K562 (cell line): ENCODE measurements around the gene RNF145. TPM values are rescaled to one million over a fixed set of nuclear protein-coding genes. Genes with fewer than 3 reads are reported as not detected.
A peak's percentile ranks its signal among the peaks of the same experiment; 100 is the strongest.

ENCODE experiments used
- BHLHE40 ChIP-seq: IDR thresholded peaks from 2 replicates; pipeline ENCODE4 v1.6.1; 2011; ENCODE audit warnings: low read length, improper control_type of control experiment
- BRD4 ChIP-seq: fragments of 200-600 bp; sonication (generic); IDR thresholded peaks from 2 replicates; pipeline ENCODE4 v1.6.1; 2017; ENCODE audit warnings: inconsistent platforms
- E2F4 ChIP-seq: sonication (generic); formaldehyde crosslinking; IDR thresholded peaks from 2 replicates; pipeline ENCODE4 v1.8.0; 2022; ENCODE audit warnings: mild to moderate bottlenecking, low read depth, missing genetic modification reagents
- GMEB1 ChIP-seq: fragments of 250-450 bp; sonication (Bioruptor Pico); IDR thresholded peaks from 2 replicates; pipeline ENCODE4 v1.4.0; 2020; ENCODE audit warnings: mild to moderate bottlenecking
- HDAC6 ChIP-seq: IDR thresholded peaks from 2 replicates; pipeline ENCODE4 v1.6.1; 2012; ENCODE audit warnings: low read depth, mild to moderate bottlenecking, control low read depth, inconsistent platforms, low read length, moderate library complexity
- HOXB6 ChIP-seq: fragments of 250-450 bp; sonication (Bioruptor Pico); IDR thresholded peaks from 2 replicates; pipeline ENCODE4 v1.5.1; 2022; ENCODE audit warnings: mild to moderate bottlenecking, borderline replicate concordance
- NCOA1 ChIP-seq: fragments of 450-650 bp; IDR thresholded peaks from 2 replicates; pipeline ENCODE4 v1.6.1; 2016; ENCODE audit warnings: low read depth
- NR2C2 ChIP-seq, 2 experiments: fragments of 200-800 bp in 1 of 2; sonication (Bioruptor generic) in 1 of 2; sonication (generic) in 1 of 2; formaldehyde crosslinking in 1 of 2; IDR thresholded peaks; 2 replicates each; pipeline versions ENCODE4 v1.6.1 to v1.8.0; 2016 to 2022; ENCODE audit warnings: mild to moderate bottlenecking in 1 of 2, missing compliant biosample characterization in 1 of 2, missing genetic modification characterization in 1 of 2, missing genetic modification reagents in 1 of 2
- PBX2 ChIP-seq, 2 experiments: IDR thresholded peaks in 1 of 2; conservative IDR thresholded peaks in 1 of 2; 2 replicates each; pipeline ENCODE4 v1.6.1; 2016; ENCODE audit warnings: low read depth in 2 of 2, mild to moderate bottlenecking in 1 of 2, missing compliant biosample characterization in 1 of 2, missing genetic modification characterization in 1 of 2, moderate library complexity in 1 of 2
- PTBP1 ChIP-seq: fragments of 200-400 bp; formaldehyde crosslinking; IDR thresholded peaks from 2 replicates; pipeline ENCODE4 v1.6.1; 2017; ENCODE audit warnings: low read depth, low read length
- SAFB2 ChIP-seq: fragments of 200-400 bp; formaldehyde crosslinking; IDR thresholded peaks from 2 replicates; pipeline ENCODE4 v1.6.1; 2018; ENCODE audit warnings: borderline replicate concordance, low read length, low read depth, moderate library complexity; ENCODE audit not compliant: severe bottlenecking
- SMAD4 ChIP-seq: fragments of 250-450 bp; sonication (Bioruptor Pico); conservative IDR thresholded peaks from 2 replicates; pipeline ENCODE4 v1.8.0; 2021; ENCODE audit warnings: inconsistent platforms, mild to moderate bottlenecking, moderate library complexity
- THRAP3 ChIP-seq: fragments of 450-650 bp; IDR thresholded peaks from 2 replicates; pipeline ENCODE4 v1.6.1; 2016; ENCODE audit warnings: mild to moderate bottlenecking, inconsistent platforms, borderline replicate concordance
- TRIM24 ChIP-seq, 2 experiments: fragments of 450-650 bp; IDR thresholded peaks; 2 replicates each; pipeline ENCODE4 v1.6.1; 2016
- ZNF263 ChIP-seq: sonication (generic); formaldehyde crosslinking; IDR thresholded peaks from 2 replicates; pipeline ENCODE4 v1.8.0; 2022; ENCODE audit warnings: mild to moderate bottlenecking, missing genetic modification reagents, borderline replicate concordance
- ZNF584 ChIP-seq: fragments of 200-800 bp; sonication (Bioruptor generic); IDR thresholded peaks from 2 replicates; pipeline ENCODE4 v1.6.1; 2016; ENCODE audit warnings: low read depth, mild to moderate bottlenecking, missing genetic modification characterization, missing compliant biosample characterization
- ZNF609 ChIP-seq: sonication (generic); formaldehyde crosslinking; IDR thresholded peaks from 2 replicates; pipeline ENCODE4 v1.8.1; 2023; ENCODE audit warnings: missing genetic modification reagents, mild to moderate bottlenecking, borderline replicate concordance
- ZNF766 ChIP-seq: fragments of 200-800 bp; sonication (Bioruptor generic); conservative IDR thresholded peaks from 2 replicates; pipeline ENCODE4 v1.6.1; 2016; ENCODE audit warnings: missing genetic modification characterization, missing compliant biosample characterization
- polyA plus RNA-seq, 8 experiments: library from polyadenylated mRNA; depleted of rRNA in 4 of 8; stranded (reverse) in 5 of 8; unstranded in 3 of 8; fragments of >200 nt; fragmentation: Nextera tagmentation in 2 of 8; fragmentation: Illumina TruSeq in 1 of 8; extraction: Ambion mirVana in 2 of 8; extraction: Trizol in 1 of 8; gene quantifications; 2 replicates each; pipeline versions ENCODE4 v1.2.1 to v1.2.3, GENCODE V29; 2011 to 2014; ENCODE audit warnings: inconsistent platforms in 1 of 8, missing spikeins in 1 of 8
- total RNA-seq, 7 experiments: library from RNA; depleted of rRNA in 6 of 7; stranded (reverse); fragments of >200 nt in 6 of 7; fragmentation: Illumina TruSeq in 2 of 7; extraction: Trizol in 2 of 7; gene quantifications; 2 replicates each; pipeline versions ENCODE4 v1.2.1 to v1.2.3, GENCODE V29; 2011 to 2021; ENCODE audit warnings: low replicate concordance in 1 of 7

RNF145 gene
- total and polyA plus RNA-seq, 9 of the 15 experiments (the other 6 are each of a cell fraction or from before 2014, with no cell fraction given) = 13.6 to 40.7 (median 25.4) TPM

- no peak for TF ChIP-seq SAFB2
- no peak for TF ChIP-seq THRAP3
- no peak for TF ChIP-seq ZNF263 (CRISPR knock-in tag)
- no peak for TF ChIP-seq E2F4
- TF ChIP-seq ZNF584 (CRISPR knock-in tag) = peak; percentile 78
- TF ChIP-seq BRD4 = no peak
- no peak for TF ChIP-seq HDAC6
- no peak for TF ChIP-seq NCOA1
- TF ChIP-seq SMAD4 (CRISPR knock-in tag) = peak; percentile 66; the same call in 1 of the 2 replicates
- TF ChIP-seq ZNF766 (CRISPR knock-in tag) = 0 out of 2 replicates have a peak, but pooled peaks have one; percentile 58
- no peak for TF ChIP-seq HOXB6 (CRISPR knock-in tag)
- TF ChIP-seq PTBP1 = no peak
- no peak for TF ChIP-seq GMEB1 (CRISPR knock-in tag)
- TF ChIP-seq ZNF609 (CRISPR knock-in tag) = no peak
- TF ChIP-seq TRIM24 (IDR thresholded peaks at IDR 0.05) = peak; percentile 68 to 74; a peak in 3 of 4 replicates
- no peak for TF ChIP-seq PBX2 (CRISPR knock-in tag; IDR thresholded peaks at IDR 0.05; ENCODE audit: low read depth)
- TF ChIP-seq PBX2 (tag; conservative IDR thresholded peaks at IDR 0.05; ENCODE audit: low read depth) = no peak
- TF ChIP-seq NR2C2 (CRISPR knock-in tag; IDR thresholded peaks at IDR 0.05) = no peak
- peak; percentile 34; the same call in 1 of the 2 replicates for TF ChIP-seq NR2C2 (tag; IDR thresholded peaks at IDR 0.05)
- TF ChIP-seq BHLHE40 = no peak
Observed at GRCh38 chr5:159230657-159231056, 21.3 kb upstream of the RNF145 start (continued).
